NCI-H2171 (cell line): ENCODE data around the gene SLCO2B1.
A peak's percentile ranks its signal among the peaks of the same experiment; 100 is the strongest.
"Not testable (repeated sequence)": the region's sequence is repeated elsewhere in the genome, so short reads cannot be mapped to it uniquely, and the experiment has no call there.

ENCODE experiments used
- DNase-seq: peaks from one replicate; lab custom pipeline; 2025; lab: John Stamatoyannopoulos, UW

Gene SLCO2B1, protein sequence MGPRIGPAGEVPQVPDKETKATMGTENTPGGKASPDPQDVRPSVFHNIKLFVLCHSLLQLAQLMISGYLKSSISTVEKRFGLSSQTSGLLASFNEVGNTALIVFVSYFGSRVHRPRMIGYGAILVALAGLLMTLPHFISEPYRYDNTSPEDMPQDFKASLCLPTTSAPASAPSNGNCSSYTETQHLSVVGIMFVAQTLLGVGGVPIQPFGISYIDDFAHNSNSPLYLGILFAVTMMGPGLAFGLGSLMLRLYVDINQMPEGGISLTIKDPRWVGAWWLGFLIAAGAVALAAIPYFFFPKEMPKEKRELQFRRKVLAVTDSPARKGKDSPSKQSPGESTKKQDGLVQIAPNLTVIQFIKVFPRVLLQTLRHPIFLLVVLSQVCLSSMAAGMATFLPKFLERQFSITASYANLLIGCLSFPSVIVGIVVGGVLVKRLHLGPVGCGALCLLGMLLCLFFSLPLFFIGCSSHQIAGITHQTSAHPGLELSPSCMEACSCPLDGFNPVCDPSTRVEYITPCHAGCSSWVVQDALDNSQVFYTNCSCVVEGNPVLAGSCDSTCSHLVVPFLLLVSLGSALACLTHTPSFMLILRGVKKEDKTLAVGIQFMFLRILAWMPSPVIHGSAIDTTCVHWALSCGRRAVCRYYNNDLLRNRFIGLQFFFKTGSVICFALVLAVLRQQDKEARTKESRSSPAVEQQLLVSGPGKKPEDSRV

DNA sequence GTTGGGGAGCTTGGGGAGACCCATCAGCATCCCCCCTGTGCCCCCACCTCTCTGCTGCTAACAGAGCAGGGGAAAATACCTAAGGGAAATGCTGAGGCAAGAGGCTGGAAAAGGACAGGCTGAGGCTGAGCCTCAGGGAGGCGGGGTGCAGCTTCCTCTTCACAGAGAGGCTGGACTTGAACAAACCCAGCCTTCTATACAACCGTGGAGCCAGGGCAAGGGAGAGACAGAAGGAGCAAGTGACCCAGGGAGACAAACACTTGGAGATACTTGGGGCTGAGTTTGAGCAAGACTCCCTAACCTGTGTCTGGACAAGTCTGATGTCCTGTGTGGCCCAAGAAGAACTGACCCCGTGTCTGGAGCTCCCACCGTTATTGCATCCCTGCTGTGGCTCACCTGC lies at the start of gene SLCO2B1:
Gene SLCO2B1, plus strand, starts transcription at position 229 of the 400 bp plus-strand sequence. CDS start 275 bp downstream, outside the sequence.
- no peak for DNase-seq

DNA sequence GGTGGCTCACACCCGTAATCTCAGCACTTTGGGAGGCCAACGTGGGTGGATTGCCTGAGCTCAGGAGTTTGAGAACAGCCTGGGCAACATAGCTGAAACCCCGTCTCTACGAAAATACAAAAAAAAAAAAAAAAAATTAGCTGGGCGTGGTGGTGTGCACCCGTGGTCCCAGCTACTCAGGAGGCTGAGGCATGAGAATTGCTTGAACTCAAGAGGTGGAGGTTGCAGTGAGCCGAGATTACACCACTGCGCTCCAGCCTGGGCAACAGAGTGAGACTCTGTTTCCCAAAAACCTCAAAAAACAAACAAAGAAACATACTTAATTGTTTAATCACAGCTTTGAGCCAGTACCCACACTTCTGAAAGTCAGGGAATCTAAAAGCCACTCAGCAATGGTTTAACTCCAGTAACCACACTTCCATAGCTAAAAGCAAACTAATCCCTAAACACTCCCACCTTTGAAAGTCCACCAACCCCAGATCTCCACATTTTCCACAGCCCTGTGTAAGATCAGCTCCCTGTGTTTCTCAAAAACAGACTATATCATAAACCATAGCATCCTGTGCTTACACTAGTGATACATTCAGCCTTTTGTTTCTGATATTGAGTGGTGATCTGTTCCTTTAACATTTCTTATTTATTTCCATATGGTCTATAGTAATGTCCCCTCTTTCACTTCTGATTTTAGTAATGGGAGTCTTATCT lies 49.3 kb upstream of the SLCO2B1 start:
- DNase-seq: no peak

DNA sequence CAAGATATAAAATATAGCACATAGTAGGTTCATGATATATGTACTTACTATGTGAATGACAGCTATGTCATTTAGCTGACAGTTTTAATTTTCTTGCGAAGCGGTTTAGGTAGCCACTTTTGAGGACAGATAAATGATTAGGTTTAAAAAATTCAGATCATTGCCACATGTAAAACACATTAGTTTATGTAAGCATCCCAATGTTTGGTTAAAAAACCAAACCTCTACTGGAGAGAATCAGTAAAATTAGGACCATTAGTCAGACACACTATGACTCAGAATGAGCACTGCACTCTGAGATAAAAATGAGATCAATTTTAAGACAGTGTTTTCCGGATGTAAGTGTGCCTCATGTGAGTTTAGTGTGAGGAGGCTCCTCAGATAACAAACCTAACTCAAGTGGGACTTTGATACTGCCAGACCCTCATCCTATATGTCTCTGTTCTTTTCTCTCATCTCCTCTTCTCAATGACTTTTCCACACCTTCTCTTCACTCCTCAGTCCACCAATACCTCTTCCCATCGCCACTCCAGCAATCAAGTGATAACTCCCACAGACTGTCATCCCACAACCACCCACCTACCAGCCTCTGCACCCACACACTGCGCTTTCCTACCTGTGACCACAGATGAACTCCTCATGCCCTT lies 47.4 kb upstream of the SLCO2B1 start:
- DNase-seq: no peak

DNA sequence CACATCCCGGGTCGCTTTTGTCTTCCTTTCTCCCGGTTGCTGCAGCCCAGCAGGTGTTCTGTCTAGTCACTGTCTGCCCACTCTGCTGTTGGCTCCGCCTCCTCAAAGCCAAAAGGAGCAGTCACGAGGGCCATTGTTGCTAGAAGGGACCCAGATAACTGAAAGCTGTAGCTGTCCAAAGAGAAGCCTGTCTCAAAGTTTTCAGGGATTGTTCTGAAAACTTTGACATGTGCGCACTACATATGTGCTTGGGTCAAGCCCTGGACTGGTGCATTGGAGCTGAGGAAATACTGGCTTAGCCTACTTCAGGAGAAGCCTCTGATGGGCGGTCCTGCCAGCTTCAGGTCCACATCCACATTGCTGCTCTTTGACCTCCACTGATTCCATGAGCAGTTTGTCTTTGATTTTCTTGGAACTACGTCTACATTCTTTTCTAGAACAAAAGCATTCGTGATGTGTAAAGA lies 45.4 kb upstream of the SLCO2B1 start:
- DNase-seq: no peak

DNA sequence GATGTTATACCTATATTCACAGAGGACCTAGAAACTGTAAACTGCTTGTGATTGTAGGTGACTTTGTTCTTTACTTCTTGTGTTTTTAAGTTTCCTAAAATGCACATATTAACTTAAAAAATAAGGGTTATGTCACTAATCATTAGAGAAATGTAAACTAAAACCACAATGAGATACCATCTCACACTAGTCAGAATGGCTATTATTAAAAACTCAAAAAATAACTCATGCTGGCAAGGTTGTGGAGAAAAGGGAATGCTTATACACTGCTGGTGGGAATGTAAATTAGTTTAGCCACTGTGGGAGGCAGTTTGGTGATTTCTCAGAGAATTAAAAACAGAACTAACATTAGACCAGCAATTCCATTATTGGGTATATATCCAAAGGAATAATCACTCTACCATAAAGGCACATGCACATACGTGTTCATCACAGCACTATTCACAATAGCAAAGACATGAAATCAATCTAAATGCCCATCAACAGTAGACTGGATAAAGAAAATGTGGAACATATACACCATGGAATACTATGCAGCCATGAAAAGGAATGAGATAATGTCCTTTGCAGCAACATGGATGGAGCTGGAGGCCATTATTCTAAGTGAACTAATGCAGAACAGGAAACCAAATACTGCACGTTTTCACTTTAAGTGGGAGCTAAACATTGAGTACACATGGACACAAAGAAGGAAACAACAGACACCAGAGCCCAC lies 44.8 kb upstream of the SLCO2B1 start:
- not testable (repeated sequence) for DNase-seq

DNA sequence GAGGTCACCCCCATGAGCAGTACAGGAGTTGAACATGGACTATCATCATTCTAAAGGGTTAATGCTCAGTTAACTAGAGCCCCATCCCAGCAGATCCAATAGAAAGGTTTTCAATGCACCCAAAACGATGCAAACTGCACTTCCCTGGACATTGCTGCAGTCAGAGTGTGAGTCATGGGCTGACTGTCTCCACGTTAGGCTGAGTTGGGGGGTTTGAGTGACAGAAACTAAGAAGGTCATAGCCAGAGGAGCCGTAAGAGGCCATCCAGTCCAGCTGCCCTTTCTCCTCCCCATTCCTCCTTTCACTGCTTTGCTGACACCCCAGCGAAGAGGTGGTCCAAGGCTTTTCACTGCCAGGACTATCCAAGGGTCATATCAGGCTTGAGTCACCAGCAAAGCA lies 43.7 kb upstream of the SLCO2B1 start:
- no peak for DNase-seq

DNA sequence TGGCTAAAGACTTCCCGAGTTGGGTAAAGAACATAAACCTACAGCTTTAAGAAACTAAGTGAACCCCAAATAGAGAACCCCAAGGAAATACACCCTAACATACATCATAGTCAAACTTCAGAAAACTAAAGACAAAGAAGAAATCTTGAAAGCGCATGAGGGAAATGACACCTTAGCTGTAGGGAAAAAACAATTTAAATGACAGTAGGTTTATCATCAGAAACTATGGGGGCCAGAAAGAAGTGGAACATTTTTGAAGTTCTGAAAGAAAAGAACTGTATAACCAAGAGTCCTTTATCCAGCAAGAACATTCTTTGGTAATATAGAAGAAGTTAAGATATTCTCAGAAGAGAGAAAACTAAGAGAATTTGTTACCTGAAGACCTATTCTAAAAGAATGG lies 38.7 kb upstream of the SLCO2B1 start:
- no peak for DNase-seq

DNA sequence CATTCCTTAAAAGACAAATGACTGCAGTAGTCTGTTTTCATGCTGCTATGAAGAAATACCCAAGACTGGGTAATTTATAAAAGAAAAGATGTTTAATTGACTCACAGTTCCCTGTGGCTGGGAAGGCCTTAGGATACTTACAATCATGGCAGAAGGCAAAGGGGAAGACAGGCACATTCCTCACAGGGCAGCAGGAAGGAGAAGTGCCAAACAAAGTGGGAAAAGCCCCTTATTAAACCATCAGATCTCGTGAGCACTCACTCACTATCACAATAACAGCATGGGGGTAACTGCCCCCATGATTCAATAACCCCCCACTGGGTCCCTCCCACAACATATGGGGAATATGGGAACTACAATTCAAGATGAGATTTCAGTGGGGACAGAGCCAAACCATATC lies 37.9 kb upstream of the SLCO2B1 start:
- no peak for DNase-seq

DNA sequence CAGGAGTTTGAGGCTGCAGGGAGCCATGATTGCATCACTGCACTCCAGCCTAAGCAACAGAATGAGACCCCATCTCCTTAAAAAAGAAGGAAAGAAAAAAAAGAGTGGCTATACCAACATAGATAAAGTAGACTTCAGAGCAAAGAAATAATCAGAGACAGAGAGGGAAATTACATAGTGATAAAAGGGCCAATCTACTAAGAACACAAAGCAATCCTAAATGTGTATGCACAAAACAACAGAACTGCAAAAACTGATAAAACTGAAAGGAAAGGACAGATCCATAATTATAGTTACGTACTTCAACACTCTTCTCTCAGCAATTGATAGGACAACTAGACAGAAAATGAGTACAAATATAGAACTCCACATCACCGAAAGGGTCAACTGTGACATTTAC lies 36.4 kb upstream of the SLCO2B1 start:
- no peak for DNase-seq

DNA sequence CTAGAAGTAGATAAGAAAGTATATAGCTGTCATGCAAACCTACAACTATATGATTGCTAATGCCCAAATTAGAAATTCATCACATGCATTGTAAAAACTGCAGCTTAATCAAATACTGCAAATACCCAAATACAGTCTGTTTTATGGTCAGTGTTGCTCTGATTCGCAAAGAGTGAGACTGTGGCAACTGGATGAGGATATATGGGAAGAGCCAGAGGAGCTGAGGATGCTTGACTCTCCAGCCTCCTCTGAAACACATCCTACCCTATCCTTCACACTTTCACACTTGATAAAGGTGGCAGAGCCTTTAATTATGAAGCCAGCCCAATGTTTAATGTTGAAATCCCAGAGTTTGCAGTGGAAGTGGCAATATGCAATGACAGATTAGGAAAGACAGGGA lies 32.3 kb upstream of the SLCO2B1 start:
- DNase-seq: no peak

DNA sequence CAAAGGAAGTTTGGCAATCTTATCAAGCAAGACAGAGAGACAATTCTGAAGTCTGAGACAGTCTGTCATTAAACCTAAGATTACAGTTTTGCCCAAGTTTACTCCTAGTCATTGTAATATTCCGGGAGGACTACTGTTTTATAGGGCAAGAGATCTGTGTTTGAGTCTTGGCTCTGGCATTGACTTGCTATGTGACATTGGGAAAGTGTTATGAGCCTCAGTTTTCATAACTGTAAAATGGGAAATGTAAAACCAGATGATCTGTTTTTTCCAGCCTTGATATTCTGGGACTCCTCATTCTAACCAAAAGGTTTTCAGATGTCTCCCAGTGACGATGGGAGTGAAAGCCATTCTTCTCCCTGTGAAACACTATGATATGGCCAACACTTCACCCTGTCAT lies 24.3 kb upstream of the SLCO2B1 start:
- no peak for DNase-seq

DNA sequence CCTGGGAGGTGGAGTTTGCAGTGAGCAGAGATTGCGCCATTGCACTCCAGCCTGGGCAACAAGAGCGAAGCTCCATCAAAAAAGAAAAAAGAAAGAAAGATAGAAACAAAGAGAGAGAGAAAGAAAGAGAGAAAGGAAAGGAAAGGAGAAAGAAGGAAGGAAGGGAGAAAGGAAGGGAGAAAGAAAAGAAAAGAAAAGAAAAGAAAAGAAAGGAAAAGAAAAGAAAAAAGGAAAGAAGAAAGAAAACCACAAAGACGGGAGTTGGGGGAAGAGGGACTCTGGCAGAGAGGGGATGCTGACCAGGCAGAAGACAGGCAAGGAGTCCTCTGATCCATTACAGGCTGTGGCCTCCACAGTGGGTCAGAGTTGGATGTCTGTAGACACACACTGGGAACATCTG lies 18.8 kb upstream of the SLCO2B1 start:
- no peak for DNase-seq

DNA sequence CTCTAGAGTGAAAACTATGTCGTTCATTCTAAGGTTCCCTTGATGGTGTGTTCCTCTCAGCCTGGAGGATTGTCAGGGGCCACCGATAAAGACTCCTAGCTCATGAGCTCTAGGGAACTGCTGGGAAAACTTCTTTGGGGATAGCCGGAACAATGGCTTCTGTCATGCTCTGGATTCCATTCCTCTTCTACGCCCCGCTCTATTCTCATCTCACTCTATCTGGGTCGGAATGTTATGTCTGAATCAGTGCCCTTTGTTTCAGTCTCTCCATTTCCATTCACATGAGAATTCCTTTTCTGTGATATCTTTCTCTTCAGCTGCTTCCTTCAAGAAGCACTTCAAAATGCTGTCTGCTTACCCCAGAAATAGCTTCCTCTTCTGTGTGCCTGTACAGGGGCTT lies 16.9 kb upstream of the SLCO2B1 start:
- DNase-seq: no peak

DNA sequence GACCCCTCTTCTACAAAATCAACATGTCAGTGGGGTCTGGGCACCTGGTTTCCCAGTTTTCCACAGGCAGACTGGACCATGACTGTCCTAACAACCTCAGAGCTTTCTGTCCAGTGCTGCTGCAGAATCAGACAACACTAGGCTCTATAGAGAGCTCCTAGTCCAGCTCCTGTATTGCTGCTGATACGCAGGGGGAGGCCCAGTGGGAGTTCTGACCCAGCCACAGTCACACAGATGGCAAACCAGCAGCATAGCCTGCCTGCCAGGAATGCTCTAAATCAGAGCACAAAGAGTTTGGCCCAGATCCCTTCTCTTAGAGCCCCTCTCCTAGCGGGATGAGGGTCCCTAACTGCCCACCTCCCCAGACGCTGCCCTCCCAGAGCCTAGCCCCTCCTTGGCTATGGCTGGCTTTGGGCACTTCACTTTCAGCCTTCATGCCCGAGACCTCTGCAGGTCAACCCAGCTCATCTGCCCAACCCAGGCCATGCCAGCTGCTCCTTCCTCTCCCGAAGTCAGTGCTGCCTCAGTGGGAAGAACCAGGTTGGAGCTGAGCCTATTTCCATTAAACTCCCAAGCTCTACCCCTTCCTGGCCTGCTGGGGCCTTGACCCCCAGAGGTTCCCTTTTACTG lies 15.8 kb upstream of the SLCO2B1 start:
- DNase-seq: no peak

DNA sequence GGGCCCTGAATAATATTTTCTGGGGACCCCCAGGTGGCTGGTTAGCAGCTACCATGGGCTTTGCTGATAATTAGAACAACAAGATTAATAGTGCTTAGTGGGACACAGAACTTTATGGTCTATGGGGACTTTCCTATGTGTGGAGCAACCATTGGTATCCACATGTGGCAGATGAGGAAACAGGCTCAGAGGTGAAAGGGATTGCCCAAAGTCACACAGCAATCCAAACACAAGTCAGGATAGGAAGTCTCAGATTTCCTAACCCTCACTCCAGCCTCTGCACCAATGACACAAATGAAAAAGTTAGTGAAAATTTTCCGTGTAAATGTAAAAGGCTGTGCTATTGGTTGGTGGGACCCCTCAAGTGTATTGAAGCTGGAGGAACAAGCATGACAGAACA lies 15.3 kb upstream of the SLCO2B1 start:
- no peak for DNase-seq

DNA sequence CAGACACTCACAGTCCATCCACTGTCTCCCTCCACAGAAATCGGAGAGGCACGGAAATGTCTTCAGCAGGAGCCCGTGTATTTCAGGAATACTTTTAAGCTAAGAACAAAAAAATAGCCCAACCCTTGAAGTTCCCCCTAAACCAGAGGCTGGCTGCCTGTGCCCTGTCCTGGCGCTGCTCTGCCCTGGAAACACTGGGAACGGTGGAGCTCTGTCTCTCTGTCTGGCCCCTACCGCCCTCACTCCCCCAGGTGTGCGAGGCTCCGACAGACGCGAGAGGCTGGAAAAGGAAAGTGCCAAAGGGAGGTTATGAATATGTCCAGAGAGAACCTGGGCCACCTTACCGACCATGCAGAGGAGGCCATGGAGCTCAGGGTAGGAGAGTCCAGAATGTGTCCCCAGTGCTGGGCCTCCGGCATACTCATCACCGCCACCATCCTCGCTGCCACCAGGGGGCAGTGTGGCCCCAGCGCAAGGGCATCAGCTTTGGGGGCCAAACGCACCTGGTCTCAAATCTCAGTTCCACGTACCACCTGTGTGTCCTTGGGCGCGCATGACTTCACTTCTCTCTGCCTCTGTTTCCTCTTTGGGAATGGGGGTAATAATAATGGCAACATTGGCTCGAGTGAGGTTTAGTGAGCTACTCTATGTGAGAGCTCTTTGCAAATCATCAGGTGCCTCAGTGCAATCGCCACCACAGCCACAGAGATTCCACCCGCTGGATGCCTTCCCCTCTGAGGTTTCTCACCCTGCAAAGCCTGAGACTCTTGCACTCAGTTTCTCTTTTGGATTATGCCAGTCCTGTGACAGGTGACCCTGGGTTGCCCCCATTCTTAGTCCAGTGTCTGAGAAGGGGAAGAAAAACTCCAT lies 10.4 kb upstream of the SLCO2B1 start:
- DNase-seq: no peak

DNA sequence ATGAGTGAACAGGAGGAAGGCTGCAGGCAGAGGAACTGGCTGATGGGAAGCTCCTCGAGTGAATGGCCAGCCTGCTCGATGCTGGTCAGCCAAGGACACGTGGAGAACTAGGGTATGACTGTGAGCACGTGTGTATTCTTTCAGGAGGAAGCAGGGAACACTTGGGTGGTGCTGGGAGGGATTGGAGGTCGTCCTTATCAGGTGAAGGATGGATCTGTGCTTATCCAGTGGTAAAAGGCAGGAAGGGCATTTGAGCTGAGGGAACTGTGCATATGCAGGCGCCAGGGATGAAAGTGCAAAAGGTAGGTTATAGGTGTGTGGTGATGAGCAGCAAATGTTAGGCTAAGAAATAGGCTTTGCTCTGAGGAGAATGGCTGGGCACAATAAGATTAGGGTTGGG lies 9.7 kb upstream of the SLCO2B1 start:
- DNase-seq: no peak

DNA sequence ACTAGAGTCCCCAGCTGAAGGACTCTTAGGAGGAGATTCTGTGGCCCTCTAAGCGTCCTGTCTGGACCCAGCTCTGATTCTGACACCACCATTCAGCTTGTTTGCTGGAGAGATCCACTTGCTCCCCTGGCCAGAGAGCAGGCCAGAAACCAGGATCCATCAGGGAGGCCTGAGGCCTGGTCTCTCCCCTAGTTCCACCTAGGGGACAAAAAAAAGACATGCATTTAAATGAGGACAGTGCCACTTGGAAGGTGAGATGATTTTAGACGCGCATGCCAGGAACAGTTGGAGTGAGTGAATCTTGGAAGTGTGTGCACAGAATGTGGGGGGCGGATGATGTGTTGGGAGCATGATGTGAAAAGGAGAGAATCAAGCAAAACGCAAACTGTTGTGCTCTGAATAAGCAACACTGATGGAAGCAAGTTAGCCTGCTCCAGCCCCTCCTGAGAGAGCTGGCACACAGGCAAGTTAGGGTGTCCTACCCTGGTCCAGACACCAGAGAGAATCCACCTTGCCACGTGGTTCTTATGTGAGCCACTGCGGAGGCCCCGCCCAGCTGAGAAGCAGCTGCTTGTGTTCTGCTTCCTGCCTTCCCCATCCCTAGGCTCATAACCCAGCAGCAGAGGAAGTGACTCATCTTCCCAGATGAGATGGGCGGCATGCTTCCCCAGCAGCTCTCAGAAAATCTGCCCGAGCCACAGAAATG lies 8.0 kb upstream of the SLCO2B1 start:
- peak; percentile 16 for DNase-seq

DNA sequence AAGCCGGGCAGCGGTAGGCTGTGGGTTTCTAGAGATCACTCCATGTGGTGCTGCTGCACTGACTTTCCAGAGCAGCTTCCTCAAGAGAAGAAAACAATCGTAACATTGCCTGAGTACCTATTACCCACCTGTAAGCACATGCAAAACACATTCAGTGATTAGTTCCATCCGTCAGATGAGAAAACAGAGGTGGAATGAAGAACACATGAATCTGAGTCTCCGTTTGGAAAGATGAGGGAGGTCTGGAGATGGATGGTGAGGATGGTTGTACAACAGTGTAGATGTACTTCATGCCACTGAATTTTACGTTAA lies 7.5 kb upstream of the SLCO2B1 start:
- no peak for DNase-seq

DNA sequence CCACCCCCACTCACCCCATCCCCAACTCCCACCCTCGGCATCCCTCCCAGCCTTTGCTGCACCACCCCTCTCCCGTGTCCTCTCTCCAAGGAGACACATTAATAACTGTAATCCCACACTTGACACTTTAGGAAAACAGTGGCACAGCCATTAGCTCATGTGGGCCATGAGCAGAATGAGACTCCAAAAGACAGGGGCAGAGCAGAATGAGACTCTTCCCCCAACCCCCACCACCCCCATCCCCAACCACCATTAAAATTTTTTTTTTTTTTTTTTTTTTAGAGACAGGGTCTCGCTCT lies 6.2 kb upstream of the SLCO2B1 start:
- no peak for DNase-seq
